Stimulated activated CD4-positive, alpha-beta T cell treated with anti-CD3 and anti-CD28 coated beads, Interleukin-1b, Interleukin-23, amount 100 ng/mL, for 24 hours (primary cell): ENCODE results near the gene SLC19A1.

Source experiments
- DNase-seq, 4 experiments: peaks; one replicate each; pipeline ENCODE4 v3.0.0-alpha.2; 2020; ENCODE audit warnings: low read depth in 4 of 4, low spot score in 1 of 4

Gene SLC19A1

DNA sequence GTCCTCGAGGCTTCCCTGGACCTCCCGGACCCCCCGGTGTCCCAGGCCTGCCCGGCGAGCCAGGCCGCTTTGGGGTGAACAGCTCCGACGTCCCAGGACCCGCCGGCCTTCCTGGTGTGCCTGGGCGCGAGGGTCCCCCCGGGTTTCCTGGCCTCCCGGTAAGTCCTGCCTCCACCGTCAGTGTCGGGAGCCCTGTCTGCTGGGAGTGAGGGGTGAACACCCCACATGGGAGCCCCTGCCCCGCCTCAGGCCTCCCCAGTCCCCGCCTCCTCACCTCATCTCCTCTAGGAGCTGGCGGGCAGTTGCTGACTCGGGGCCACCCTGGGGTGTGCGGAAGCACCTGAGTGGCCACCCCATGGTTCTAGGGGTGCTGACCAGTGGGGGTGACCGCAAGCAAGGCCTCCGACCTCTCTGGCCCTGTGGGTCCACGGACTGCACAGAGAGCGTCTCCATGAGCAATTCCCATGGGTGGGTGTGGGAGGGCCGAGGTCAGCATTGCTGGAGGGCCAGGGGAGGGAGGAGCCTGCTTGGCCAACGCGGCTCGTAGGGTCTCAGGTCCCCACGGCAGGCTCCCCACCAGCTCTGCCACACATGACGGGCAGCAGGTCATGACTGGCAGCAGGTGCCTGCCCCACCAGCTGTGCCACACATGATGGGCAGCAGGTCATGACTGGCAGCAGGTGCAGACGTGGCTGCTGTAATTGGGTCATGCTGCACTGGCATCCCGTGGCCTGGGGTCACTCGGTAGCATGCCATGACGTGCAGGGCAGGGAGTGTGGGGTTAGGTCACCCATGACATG, 61.3 kb downstream of the SLC19A1 start:
- DNase-seq = no peak

DNA sequence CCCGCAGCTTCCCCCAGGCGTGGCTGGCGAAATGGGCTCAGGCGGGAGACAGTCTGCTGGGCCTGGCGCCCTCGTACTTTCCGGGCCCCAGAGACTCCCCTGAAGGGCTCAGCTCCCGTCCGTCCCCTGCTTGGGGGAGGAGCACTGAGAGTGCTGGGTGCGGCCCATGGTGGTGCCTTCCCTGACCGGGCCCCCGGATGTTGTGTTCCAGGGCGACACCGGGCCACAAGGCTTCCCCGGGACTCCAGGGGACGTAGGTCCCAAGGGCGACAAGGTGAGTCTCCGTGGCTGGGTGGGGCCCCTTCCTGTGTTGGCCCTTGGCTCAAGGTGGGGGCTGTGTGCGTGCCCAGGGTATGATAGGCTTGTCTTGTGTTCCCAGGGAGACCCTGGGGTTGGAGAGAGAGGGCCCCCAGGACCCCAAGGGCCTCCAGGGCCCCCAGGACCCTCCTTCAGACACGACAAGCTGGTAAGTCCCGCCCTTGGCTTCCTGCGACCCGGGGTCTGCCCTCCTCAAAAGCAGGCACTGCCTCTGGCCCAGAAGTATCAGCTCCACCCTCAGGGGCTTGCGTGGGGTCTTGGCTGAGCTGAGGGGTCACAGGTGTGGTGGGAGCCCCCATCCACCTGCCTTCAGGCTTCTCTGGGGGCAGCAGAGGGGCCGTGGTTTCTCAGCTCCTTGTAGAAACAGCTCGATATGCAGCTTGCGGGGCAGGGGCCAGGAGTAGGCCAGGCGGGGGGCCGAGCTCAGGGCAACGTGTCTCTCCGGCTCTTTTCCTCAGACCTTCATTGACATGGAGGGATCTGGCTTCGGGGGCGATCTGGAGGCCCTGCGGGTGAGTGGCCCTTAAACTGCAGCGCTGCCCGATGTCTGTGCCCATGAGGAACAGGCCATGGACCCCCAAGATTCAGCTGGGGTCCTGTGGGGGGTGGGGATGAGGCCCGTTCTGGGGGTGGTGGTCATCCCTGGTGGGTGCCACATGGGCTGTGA, 62.3 kb downstream of the SLC19A1 start:
- no peak for DNase-seq

DNA sequence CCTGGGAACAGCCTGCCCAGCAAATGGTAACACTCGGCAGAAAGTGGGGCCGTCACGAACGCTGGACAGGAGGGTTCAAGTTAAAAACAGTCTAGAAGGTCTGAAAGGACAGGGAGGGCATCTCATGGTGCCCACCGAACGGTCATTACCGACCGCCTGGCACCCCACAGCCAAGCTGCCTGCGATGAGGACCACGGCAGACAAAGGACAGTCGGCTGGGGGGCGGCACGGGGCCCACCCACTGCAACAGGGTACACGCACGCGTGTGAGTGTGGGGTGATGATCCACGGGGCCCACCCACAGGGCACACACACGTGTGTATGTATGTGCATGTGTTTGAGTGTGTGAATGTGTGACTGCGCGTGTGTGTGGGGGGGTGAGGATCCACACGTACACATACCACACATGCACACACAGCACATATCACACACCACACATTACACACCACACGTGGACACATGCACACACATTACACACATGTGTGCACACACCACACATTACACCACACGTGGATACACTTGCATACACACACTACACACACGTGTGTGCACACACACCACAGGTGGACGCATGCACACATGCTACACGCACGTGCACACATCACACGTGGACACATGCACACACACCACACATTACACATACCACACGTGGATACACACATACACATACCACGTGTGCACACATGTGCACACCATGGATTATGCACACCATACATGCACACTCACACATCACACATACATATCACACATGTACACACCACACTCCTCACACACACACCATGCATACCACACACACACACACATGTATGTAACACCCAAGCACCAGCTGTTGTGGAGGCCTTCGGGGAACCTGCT, 63.2 kb downstream of the SLC19A1 start:
- no peak for DNase-seq

DNA sequence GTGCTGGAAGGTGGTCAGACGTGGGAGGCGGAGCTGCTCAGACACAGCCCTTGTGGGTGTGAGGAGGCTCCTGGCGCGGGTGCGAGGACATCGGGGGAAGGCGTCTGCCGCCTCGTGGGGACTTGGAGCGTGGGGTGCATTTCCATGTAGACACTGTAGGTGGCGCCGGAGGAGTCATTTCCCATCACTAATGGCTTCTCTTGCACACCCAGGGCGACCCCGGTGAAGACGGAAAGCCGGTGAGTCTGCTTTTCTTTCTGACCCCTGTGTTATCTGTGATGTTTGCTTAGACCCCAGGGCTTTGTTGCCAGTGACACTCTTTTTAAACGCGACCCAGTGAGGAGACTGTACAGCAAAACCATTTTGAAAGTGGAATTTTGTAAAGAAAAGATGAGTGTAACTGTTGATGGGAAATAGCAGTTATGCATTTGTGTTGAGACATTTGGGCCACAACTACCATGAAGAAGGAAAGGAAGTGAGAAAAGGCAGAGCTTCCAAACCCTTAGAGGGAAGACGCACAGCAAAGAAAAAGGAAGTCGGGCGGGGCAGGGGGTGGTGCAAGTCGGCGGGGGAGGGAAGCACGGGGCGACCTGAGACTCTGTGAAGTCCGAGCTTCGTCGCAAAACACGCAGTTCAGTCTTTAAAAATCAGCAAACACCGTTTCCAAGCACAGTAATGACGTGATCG, 64.0 kb downstream of the SLC19A1 start:
- peak; percentile 59 to 71 (median 63) for DNase-seq

DNA sequence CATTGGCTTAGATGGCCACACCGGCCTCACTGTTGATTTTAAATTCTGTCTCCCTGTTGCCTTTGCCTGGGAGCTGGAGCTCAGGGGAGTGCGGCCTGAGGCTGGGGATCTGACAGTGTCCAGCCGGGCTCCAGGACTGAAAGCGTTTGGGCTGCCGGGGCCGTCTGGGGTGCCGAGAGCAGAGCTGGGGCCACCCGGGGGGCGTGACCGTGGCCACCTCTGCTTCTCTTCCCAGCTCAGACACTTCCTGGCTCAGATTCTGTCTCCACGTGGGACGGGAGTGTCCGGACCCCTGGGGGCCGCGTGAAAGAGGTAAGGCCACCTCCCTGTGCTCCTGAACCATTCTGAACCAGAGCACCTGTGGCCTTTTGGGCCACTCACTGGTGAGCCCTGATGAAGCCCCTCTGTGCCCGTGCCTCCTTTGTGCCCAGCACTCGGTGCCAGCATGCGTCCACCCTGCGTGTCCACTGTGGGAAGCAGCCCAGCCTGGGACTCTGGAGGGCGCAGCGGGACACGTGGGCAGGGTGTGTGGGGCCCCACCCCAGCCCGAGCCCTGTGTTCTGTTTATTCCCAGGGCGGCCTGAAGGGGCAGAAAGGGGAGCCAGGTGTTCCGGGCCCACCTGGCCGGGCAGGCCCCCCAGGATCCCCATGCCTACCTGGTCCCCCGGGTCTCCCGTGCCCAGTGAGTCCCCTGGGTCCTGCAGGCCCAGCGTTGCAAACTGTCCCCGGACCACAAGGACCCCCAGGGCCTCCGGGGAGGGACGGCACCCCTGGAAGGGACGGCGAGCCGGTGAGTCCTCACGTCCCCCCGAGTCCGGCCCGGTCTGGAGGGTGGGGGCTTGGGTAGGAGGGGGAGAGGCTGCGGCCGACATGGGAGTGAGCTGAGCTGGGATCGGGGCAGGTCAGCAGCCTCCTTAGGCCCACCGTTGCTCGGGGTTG, 64.8 kb downstream of the SLC19A1 start:
- DNase-seq = no peak

DNA sequence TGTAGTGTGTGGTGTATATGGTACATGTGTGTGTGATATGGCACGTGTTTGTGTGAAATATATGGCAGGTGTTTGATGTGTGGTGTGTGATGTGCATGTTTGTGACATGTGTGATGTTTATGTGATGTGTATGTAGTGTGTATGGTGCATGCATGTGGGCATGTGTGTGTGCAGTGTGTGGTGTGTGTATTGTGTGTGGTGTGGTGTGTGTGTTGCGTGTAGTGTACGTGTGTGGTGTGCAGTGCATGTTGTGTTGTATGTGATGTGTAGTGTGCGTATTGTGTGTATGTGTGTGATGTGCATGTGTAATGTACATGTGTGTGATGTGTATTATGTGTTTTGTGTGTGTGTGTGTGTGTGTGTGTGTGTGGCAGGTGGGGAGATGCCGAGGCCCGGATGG, 65.7 kb downstream of the SLC19A1 start:
- no peak for DNase-seq

DNA sequence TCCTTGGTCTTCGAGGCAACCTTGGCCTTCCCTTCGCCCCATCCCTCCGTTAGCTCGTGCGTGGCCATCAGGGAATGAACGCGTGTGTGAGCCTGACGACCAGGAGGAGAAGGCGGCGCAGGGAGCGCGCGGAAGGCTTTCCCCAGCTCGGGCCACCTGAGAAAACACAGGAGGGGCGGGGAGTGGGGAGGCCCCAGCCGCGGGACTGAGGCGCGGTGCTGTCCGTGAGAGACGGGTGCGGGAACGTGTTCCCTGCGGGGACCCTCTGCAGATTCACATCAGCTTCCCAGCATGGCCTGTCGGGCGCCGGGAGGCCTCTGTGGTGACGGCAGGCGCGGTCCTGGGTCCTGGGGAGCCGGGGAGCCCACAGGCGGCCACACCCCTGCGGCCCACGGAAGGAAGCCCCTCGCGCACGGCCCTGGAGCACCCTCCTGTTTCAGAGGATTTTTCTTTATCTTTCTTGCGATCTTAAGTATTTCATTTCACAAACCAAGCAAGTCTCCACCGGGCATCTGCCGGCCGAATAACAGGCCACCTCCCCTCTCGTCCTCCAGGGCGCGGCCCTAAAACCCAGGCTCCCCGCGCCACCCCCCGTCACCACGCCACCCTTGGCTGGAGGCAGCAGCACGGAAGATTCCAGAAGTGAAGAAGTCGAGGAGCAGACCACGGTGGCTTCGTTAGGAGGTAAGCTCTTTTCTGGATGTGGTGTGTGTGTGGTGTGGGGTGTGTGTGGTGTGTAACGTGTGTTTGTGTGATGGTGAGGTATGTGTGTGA, 66.3 kb downstream of the SLC19A1 start:
- no peak for DNase-seq

DNA sequence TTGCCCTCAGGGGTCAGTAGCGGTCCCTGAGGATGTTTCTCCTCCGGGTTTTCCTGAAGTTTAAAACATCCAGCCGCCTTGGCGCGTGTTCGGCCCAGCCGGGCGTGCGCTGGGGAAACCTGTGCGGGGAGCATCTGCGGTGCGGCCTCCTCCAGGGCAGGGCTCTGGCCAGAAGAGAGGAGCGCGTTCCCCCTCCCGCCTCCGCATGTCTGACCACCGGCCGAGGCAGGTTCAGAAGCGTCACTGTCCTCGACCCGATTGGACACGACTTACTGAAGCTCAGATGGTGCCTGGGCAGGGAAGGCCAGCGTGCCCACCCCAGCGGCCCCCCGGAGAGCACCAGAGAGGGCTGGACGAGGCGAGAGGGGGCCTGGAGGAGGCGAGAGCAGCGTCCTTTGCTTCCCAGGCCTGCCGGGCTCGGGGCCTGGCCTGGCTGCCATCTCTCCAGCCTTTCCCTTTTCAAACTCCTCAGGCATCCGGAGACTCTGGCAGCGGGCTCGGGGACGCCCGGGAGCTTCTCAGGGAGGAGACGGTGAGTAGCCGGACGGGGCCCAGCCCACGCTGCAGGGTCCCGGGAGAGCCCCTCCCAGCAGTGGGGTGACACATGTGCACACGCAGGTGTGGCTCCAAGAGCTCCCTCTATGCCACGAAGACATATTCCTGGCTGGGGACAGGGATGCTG, 67.1 kb downstream of the SLC19A1 start:
- no peak for DNase-seq

DNA sequence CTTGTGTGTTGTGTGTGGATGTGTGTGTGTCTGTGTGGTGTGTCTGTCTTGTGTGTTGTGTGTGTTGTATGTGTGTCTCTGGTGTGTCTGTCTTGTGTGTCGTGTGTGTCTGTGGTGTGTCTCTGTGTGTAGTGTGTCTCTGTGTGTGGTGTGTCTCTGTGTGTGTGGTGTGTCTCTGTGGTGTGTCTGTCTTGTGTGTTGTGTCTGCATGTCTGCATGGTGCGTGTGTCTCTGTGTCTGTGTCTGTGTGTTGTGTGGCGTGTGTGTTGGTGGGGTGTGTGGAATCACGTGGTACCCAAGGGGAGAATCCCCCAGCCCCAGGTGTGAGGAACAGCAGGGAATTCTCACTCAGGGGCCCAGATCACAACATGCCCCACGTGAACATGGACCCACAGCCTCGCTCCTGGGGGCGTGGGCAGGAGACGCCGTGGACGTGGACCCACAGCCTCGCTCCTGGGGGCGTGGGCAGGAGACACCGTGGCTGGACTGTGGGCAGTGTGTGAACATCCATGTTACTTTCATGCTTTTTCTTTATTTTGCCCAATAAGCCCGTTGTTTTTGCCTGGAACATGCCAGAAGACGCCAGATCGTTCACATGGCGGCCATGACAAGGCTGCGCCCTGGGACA, 67.8 kb downstream of the SLC19A1 start:
- DNase-seq = no peak

DNA sequence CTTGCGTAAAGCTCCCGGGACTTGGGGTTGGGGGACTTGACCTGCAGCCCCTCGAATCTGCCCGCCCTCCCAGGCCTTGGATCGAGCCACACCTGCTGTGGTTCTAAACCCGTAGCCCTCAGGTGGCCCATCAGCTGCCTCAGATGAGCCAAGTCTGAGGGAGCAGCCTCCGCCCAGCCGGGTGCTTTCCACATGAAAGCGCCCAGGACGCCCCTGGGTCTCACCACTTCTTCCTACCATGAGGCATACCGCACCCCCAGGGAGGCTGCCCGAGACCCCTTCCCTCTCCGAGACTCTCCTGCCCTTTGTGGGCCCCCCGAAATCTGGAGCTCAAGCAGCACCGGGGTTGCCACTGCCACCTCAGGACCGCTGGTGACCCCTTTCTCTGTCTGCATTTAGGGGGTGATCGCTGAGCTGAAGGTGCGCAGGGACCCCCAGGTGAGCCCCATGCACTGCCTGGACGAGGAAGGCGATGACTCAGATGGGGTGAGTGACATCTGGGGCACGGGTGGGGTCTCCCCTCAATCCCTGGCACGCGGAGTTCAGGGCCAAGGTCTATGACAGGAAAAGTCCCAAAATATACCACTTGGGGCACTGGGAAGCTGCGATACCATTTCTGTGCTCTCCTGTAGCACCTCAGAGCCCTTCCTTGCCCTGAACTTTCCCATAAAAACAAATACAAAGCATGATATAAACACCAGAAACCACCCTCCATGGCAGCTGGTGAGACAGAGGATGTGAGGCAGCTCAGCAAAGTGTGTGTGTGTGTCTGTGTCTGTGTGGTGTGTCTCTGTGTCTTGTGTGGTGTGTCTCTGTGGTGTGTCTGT, 68.5 kb downstream of the SLC19A1 start:
- DNase-seq = no peak

DNA sequence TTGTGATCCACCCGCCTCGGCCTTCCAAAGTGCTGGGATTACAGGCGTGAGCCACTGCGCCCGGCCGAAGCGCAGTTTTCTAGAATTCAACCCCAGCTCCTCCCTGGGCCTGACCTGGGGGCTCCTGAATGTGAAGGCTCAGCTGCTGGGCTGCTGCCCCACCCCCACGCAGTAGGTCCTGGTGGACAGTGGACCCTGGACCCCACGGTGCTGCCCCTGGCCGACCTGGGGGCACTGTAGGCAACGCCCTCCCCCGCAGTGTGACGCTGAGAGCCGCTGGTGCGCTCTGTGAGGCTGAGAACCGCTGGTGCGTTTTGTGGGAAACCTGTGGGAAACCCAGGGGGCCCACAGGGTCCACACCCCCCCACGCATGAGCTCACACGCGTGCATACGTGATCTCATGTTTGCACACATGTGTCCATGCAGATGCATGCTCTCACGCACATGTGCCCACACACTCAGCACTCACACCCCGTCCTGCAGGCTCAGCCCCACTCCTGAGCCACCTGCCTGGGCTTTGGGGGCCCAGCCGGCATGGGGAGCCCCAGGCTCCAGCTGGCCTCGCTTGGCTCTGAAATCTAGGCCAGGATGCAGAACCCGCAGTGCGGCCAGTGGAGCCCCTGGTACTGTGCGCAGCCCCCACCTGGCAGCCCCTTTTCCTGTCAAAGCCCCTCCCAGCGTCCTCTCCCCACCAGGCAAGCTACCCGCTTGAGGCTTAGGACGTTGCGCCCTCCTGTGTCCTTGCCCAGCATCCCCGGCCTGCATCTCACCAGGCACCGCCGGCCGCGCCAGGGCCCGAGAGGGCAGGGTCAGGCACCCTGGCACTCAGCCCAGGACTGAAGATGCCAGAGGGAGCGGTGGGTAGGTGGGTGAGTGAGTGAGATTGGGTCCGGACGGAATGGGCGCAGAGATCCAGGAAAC, 69.5 kb downstream of the SLC19A1 start:
- DNase-seq = no peak

DNA sequence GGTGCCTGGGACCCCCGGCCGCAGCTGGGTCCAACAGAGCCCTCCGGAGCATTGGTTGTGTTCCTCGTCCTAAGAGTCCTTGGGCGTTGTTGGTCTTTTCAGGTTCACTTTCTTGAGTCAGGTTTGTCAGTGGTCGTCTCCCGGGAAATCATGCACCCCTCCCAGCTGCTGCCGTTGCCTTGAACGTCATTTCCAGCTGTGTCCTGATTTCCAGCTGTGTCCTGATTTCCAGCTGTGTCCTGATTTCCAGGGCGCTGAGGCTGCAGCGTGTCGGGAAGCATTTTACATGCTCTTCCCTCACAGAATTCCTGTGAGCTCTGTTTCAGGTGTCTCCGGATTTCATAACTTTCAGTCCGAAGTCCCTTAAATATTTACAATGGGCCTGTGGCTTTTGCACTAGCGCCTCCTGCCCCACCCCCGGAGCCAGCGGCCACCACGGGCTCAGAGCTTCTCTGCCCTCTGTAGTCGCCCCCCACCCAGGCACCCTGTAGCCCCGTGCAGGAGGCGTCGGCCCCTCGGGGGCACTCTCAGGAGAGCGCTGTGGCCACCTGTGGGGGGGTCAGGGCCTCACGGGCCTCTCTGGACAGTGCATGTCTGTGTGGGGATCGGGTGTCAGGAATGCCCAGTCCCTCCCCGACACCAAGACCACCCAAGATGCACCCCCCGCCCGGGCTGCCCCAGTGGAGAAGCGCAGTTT, 70.6 kb downstream of the SLC19A1 start:
- DNase-seq = no peak

DNA sequence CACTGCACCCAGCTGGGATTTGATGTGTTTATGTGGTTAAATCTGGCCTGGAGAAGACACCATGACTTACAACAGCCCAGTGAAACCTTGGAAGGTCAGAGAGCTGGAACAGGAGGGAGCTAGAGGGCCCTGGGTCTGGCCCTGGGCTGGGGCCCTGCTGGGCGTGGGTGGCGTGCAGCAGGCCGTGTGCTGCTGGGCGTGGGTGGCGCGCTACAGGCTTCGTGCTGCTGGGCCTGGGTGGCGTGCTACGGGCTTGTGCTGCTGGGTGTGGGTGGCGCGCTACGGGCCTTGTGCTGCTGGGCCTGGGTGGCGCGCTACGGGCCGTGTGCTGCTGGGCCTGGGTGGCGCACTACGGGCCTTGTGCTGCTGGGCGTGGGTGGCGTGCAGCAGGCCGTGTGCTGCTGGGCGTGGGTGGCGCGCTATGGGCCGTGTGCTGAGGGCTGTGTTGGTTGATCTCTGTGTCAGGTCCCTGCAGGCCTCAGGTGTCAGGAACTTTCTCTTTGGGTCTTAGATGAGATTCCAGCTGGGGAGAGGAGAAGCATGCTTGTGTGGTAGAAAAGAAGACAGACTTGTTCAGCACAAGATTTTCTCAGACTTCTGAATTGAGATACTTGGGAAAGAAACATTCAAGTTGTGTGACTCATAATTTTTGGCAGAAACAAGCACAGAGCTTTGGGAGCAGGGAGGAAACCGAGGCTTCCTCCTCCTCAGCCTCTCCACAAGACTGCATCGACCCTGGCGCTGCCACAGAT, 71.3 kb downstream of the SLC19A1 start:
- peak in 2 of 4 experiments; percentile 14 to 17 for DNase-seq

DNA sequence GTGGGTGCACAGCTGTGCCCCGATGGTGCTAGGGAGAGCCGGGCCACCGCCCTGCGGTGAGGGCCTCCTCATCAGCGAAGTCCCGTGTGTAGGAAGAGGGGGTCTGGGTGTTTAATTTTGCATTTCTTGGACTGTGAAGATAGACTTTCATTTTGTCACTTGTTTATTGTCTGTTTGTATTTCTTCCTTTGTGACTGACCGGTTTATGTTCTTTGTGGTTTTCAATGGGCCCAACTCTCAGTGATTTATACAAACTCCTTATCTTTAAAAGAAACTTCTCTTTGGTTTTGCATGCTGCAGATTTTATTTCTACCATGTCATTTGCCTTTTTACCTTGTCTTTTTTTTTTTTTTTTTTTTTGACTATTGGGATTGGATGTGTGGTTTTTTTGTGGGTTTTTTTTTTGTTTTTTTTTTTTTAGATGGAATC, 72.1 kb downstream of the SLC19A1 start:
- no peak for DNase-seq
